HepG2 (cell line): Measurements from ENCODE around the gene STIP1. TPM values are rescaled to one million over a fixed set of nuclear protein-coding genes. Genes with fewer than 3 reads are reported as not detected.
A peak's percentile ranks its signal among the peaks of the same experiment; 100 is the strongest.

Source experiments
- BHLHE40 ChIP-seq: IDR thresholded peaks from 2 replicates; pipeline ENCODE4 v1.6.1; 2011; ENCODE audit warnings: low read length, improper control_type of control experiment
- CBFB ChIP-seq: sonication (generic); formaldehyde crosslinking; IDR thresholded peaks from 2 replicates; pipeline ENCODE4 v1.4.0; 2020; ENCODE audit warnings: missing genetic modification reagents
- DR1 ChIP-seq: sonication (generic); formaldehyde crosslinking; IDR thresholded peaks from 2 replicates; pipeline ENCODE4 v1.8.0; 2021; ENCODE audit warnings: mild to moderate bottlenecking, missing genetic modification reagents, inconsistent platforms
- EP300 ChIP-seq, 3 experiments: sonication (generic) in 1 of 3; formaldehyde crosslinking in 1 of 3; IDR thresholded peaks; 2 replicates each; pipeline versions ENCODE4 v1.5.1 to v1.6.1; 2011 to 2020; ENCODE audit warnings: low read depth in 2 of 3, low read length in 2 of 3, borderline replicate concordance in 1 of 3, improper control_type of control experiment in 1 of 3, mild to moderate bottlenecking in 1 of 3, missing genetic modification reagents in 1 of 3, moderate library complexity in 1 of 3
- FOSL1 ChIP-seq: sonication (generic); formaldehyde crosslinking; IDR thresholded peaks from 2 replicates; pipeline ENCODE4 v1.9.0; 2021; ENCODE audit warnings: missing genetic modification reagents, borderline replicate concordance
- HNF4A ChIP-seq: sonication (generic); formaldehyde crosslinking; IDR thresholded peaks from 2 replicates; pipeline ENCODE4 v1.4.0; 2020; ENCODE audit warnings: missing genetic modification reagents
- JUN ChIP-seq: sonication (generic); formaldehyde crosslinking; IDR thresholded peaks from 2 replicates; pipeline ENCODE4 v1.4.0; 2020; ENCODE audit warnings: mild to moderate bottlenecking, missing genetic modification reagents
- MLLT10 ChIP-seq: sonication (generic); formaldehyde crosslinking; IDR thresholded peaks from 2 replicates; pipeline ENCODE4 v1.4.0; 2020; ENCODE audit warnings: missing genetic modification reagents
- NFE2L2 ChIP-seq: fragments of 150-350 bp; IDR thresholded peaks from 2 replicates; pipeline ENCODE4 v1.6.1; 2014; ENCODE audit warnings: low read length
- PPARG ChIP-seq: conservative IDR thresholded peaks from 2 replicates; pipeline ENCODE4 v1.6.1; 2016; ENCODE audit warnings: missing biosample characterization, missing genetic modification reagents
- REL ChIP-seq: sonication (generic); formaldehyde crosslinking; conservative IDR thresholded peaks from 2 replicates; pipeline ENCODE4 v1.8.0; 2022; ENCODE audit warnings: mild to moderate bottlenecking, missing genetic modification reagents, moderate library complexity
- ZBTB8A ChIP-seq: sonication (generic); formaldehyde crosslinking; IDR thresholded peaks from 2 replicates; pipeline ENCODE4 v1.4.0; 2020; ENCODE audit warnings: mild to moderate bottlenecking, low read depth, missing genetic modification reagents, borderline replicate concordance
- ZNF350 ChIP-seq: sonication (generic); formaldehyde crosslinking; IDR thresholded peaks from 2 replicates; pipeline ENCODE4 v1.4.0; 2020; ENCODE audit warnings: mild to moderate bottlenecking, low read depth, missing genetic modification reagents, borderline replicate concordance
- ZNF674 ChIP-seq: sonication (generic); formaldehyde crosslinking; IDR thresholded peaks from 2 replicates; pipeline ENCODE4 v1.5.0; 2020; ENCODE audit warnings: low read depth, mild to moderate bottlenecking, missing genetic modification reagents
- ZNF776 ChIP-seq: sonication (generic); formaldehyde crosslinking; IDR thresholded peaks from 2 replicates; pipeline ENCODE4 v1.4.0; 2020; ENCODE audit warnings: mild to moderate bottlenecking, missing genetic modification reagents
- ZNF790 ChIP-seq: sonication (generic); formaldehyde crosslinking; IDR thresholded peaks from 2 replicates; pipeline ENCODE4 v1.8.0; 2022; ENCODE audit warnings: missing genetic modification reagents, mild to moderate bottlenecking, borderline replicate concordance
- ZNF891 ChIP-seq: sonication (generic); formaldehyde crosslinking; IDR thresholded peaks from 2 replicates; pipeline ENCODE4 v1.5.0; 2020; ENCODE audit warnings: mild to moderate bottlenecking, missing genetic modification reagents
- polyA plus RNA-seq, 8 experiments: library from polyadenylated mRNA; depleted of rRNA in 3 of 8; stranded (reverse) in 7 of 8; unstranded in 1 of 8; fragments of >200 nt; fragmentation: Illumina TruSeq in 4 of 8; extraction: Trizol in 4 of 8; gene quantifications; 2 replicates each; pipeline versions ENCODE4 v1.2.1 to v1.2.3, GENCODE V29; 2011 to 2016; ENCODE audit warnings: low read depth in 4 of 8, missing spikeins in 1 of 8, mixed read lengths in 1 of 8; ENCODE audit not compliant: insufficient read depth in 1 of 8
- total RNA-seq, 5 experiments: library from RNA; depleted of rRNA; stranded (reverse); fragments of >200 nt; fragmentation: Illumina TruSeq; extraction: Trizol; gene quantifications; 2 replicates each; pipeline ENCODE4 v1.2.3, GENCODE V29; 2016; ENCODE audit warnings: low read depth in 1 of 5
- TF ChIP-seq, protein P1 (sequence below): IDR thresholded peaks from 2 replicates; pipeline ENCODE4 v1.6.1; 2016; ENCODE audit warnings: low read depth, control low read depth
- TF ChIP-seq, protein P2 (sequence below): sonication (generic); formaldehyde crosslinking; IDR thresholded peaks from 2 replicates; pipeline ENCODE4 v1.8.0; 2023; ENCODE audit warnings: mild to moderate bottlenecking, missing genetic modification reagents
- TF ChIP-seq, protein P3 (sequence below): sonication (generic); formaldehyde crosslinking; IDR thresholded peaks from 2 replicates; pipeline ENCODE4 v1.5.1; 2020; ENCODE audit warnings: mild to moderate bottlenecking, moderate library complexity, missing genetic modification reagents
- TF ChIP-seq, protein P4 (sequence below): sonication (generic); formaldehyde crosslinking; conservative IDR thresholded peaks from 2 replicates; pipeline ENCODE4 v1.4.0; 2020; ENCODE audit warnings: missing genetic modification reagents
- TF ChIP-seq, protein P5 (sequence below): sonication (generic); formaldehyde crosslinking; IDR thresholded peaks from 2 replicates; pipeline ENCODE4 v1.4.0; 2020; ENCODE audit warnings: missing genetic modification reagents

Gene STIP1
- total and polyA plus RNA-seq, 2 of the 13 experiments (the other 11 are each of a cell fraction or from before 2014, with no cell fraction given): 81.1 to 217 TPM

DNA sequence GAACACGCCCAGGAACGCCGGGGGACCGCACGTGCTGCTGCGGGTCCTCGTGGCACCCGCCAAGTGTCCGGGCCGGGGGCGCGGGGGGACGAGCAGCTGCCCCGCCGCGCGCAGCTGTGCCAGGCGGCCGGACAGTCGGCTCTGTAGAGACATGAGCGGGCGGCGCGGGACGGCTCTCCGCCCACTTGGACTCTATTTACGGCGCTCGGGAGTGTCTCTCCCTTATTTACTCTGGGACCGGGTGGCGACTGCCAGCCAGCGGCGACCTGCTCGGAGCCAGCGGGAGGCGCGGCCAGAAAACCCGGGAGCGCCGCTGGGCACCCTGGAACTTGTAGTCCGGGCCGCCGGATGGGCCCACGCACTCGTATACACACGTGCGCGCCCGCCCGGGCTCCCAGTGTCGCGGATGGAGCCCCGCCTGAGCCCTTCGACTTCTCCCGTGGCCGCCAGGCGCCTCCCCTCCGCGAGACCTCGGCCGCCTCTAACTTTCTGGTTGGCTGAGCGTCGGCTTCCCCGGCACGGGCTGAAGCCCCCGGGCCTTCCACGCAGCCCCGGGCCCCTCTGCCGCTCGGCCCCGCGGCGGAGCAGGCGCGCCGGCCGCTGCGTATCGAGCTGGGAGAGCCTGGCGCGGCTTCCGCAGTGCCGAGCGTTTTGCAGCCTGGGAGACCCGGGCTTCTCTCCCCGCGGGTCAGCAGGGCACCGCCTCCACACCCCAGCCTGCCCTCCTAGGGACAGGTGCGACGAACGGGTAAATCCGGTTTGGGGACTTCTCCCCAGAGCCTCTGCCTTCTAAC lies 19.9 kb upstream of the STIP1 start, which contains the start of gene MACROD1 (continued):
- TF ChIP-seq, protein P1, sequence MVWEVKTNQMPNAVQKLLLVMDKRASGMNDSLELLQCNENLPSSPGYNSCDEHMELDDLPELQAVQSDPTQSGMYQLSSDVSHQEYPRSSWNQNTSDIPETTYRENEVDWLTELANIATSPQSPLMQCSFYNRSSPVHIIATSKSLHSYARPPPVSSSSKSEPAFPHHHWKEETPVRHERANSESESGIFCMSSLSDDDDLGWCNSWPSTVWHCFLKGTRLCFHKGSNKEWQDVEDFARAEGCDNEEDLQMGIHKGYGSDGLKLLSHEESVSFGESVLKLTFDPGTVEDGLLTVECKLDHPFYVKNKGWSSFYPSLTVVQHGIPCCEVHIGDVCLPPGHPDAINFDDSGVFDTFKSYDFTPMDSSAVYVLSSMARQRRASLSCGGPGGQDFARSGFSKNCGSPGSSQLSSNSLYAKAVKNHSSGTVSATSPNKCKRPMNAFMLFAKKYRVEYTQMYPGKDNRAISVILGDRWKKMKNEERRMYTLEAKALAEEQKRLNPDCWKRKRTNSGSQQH (CRISPR knock-in tag): 0 out of 2 replicates have a peak, but pooled peaks have one; percentile 26
- TF ChIP-seq ZNF790 (CRISPR knock-in tag) (no peak), PPARG (CRISPR knock-in tag) (0 out of 2 replicates have a peak, but pooled peaks have one; percentile 23), NFE2L2 (no peak), DR1 (CRISPR knock-in tag) (peak; percentile 69), FOSL1 (0 out of 2 replicates have a peak, but pooled peaks have one; percentile 17), ZNF776 (CRISPR knock-in tag) (no peak; the same call in 1 of the 2 replicates), ZBTB8A (CRISPR knock-in tag) (no peak), ZNF891 (CRISPR knock-in tag) (peak; percentile 53; the same call in 1 of the 2 replicates), REL (CRISPR knock-in tag) (no peak), JUN (CRISPR knock-in tag) (no peak), EP300 (IDR thresholded peaks at IDR 0.05; ENCODE audit: low read depth in 2 of 2, low read length in 2 of 2) (no peak), EP300 (CRISPR knock-in tag; IDR thresholded peaks at IDR 0.05; ENCODE audit: borderline replicate concordance) (0 out of 2 replicates have a peak, but pooled peaks have one; percentile 7), BHLHE40 (peak; percentile 87), CBFB (CRISPR knock-in tag) (0 out of 2 replicates have a peak, but pooled peaks have one; percentile 4), ZNF674 (no peak), MLLT10 (CRISPR knock-in tag) (no peak), ZNF350 (CRISPR knock-in tag) (no peak), HNF4A (CRISPR knock-in tag) (peak; percentile 11; the same call in 1 of the 2 replicates)
- TF ChIP-seq, protein P2, sequence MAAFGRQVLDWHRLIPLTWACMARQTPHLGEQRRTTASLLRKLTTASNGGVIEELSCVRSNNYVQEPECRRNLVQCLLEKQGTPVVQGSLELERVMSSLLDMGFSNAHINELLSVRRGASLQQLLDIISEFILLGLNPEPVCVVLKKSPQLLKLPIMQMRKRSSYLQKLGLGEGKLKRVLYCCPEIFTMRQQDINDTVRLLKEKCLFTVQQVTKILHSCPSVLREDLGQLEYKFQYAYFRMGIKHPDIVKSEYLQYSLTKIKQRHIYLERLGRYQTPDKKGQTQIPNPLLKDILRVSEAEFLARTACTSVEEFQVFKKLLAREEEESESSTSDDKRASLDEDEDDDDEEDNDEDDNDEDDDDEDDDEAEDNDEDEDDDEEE: peak; percentile 55; the same call in 1 of the 2 replicates
- TF ChIP-seq, protein P3, sequence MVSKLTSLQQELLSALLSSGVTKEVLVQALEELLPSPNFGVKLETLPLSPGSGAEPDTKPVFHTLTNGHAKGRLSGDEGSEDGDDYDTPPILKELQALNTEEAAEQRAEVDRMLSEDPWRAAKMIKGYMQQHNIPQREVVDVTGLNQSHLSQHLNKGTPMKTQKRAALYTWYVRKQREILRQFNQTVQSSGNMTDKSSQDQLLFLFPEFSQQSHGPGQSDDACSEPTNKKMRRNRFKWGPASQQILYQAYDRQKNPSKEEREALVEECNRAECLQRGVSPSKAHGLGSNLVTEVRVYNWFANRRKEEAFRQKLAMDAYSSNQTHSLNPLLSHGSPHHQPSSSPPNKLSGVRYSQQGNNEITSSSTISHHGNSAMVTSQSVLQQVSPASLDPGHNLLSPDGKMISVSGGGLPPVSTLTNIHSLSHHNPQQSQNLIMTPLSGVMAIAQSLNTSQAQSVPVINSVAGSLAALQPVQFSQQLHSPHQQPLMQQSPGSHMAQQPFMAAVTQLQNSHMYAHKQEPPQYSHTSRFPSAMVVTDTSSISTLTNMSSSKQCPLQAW: no peak
- TF ChIP-seq, protein P4, sequence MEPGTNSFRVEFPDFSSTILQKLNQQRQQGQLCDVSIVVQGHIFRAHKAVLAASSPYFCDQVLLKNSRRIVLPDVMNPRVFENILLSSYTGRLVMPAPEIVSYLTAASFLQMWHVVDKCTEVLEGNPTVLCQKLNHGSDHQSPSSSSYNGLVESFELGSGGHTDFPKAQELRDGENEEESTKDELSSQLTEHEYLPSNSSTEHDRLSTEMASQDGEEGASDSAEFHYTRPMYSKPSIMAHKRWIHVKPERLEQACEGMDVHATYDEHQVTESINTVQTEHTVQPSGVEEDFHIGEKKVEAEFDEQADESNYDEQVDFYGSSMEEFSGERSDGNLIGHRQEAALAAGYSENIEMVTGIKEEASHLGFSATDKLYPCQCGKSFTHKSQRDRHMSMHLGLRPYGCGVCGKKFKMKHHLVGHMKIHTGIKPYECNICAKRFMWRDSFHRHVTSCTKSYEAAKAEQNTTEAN (CRISPR knock-in tag): peak; percentile 75
- TF ChIP-seq, protein P5, sequence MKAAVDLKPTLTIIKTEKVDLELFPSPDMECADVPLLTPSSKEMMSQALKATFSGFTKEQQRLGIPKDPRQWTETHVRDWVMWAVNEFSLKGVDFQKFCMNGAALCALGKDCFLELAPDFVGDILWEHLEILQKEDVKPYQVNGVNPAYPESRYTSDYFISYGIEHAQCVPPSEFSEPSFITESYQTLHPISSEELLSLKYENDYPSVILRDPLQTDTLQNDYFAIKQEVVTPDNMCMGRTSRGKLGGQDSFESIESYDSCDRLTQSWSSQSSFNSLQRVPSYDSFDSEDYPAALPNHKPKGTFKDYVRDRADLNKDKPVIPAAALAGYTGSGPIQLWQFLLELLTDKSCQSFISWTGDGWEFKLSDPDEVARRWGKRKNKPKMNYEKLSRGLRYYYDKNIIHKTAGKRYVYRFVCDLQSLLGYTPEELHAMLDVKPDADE (CRISPR knock-in tag): no peak
